ENCODE data around the gene SHROOM2. TPM values are rescaled to one million over a fixed set of nuclear protein-coding genes. Genes with fewer than 3 reads are reported as not detected.

Gene SHROOM2
- total and polyA plus RNA-seq, 7 donors: 0.05 to 0.47 (median 0.12) TPM

- TF ChIP-seq CTCF (IDR thresholded peaks at IDR 0.05): no peak
- H3K4me3 ChIP-seq: no peak overlapping the region
- WGBS, 3 donors: 85 to 95% (median 90%) methylated on average over 7 of the region's 7 CpGs
- H3K27me3 ChIP-seq (ENCODE audit: insufficient read depth in 3 of 3, low read length in 2 of 3): peaks cover 0 to 3% (median 0%) of the 10 kb centered on the region in 3 donors
- H3K9me3 ChIP-seq: peaks cover 7% of the 10 kb centered on the region
- ATAC-seq (no peak), DNase-seq (no peak)
- no peaks in the 10 kb centered on the region for H3K36me3 ChIP-seq (ENCODE audit: insufficient read depth in 1 of 2, low read depth in 1 of 2)
- H3K27ac ChIP-seq: no peak overlapping the region
- H3K4me1 ChIP-seq: no peaks in the 10 kb centered on the region
- intact Hi-C loops (cut with DNase I): no loop called here
Measured at GRCh38 chrX:9794495-9794894, 8.3 kb downstream of the SHROOM2 start.

GRCh38 chrX:9797384-9798360, 11.4 kb downstream of the SHROOM2 start:
- peaks cover 19% of the 10 kb centered on the region for H3K9me3 ChIP-seq
- DNase-seq (no peak), ATAC-seq (no peak)
- 61 to 71% (median 63%) methylated on average over 11 of the region's 11 CpGs for WGBS, 3 donors
- TF ChIP-seq CTCF (IDR thresholded peaks at IDR 0.05): no peak
- H3K27ac ChIP-seq: no peak overlapping the region
- intact Hi-C loops (cut with DNase I): no loop called here
- H3K27me3 ChIP-seq (ENCODE audit: insufficient read depth in 3 of 3, low read length in 2 of 3): peaks cover 0 to 2% (median 0%) of the 10 kb centered on the region in 3 donors
- H3K4me1 ChIP-seq: no peaks in the 10 kb centered on the region
- no peaks in the 10 kb centered on the region for H3K36me3 ChIP-seq (ENCODE audit: insufficient read depth in 1 of 2, low read depth in 1 of 2)
- H3K4me3 ChIP-seq: no peak overlapping the region

GRCh38 chrX:9802737-9803136, 16.5 kb downstream of the SHROOM2 start:
- Histone ChIP-seq H3K36me3 (ENCODE audit: insufficient read depth in 1 of 2, low read depth in 1 of 2) (no peaks in the 10 kb centered on the region), H3K4me1 (no peaks in the 10 kb centered on the region), H3K27me3 (ENCODE audit: insufficient read depth in 3 of 3, low read length in 2 of 3) (peaks cover 0 to 2% (median 0%) of the 10 kb centered on the region in 3 donors), H3K27ac (no peak overlapping the region), H3K4me3 (no peak overlapping the region), H3K9me3 (peaks cover 12% of the 10 kb centered on the region)
- ATAC-seq (no peak), DNase-seq (no peak)
- intact Hi-C loops (cut with DNase I): no loop called here
- 66 to 88% (median 86%) methylated on average over 4 of the region's 4 CpGs for WGBS, 3 donors
- no peak for TF ChIP-seq CTCF (IDR thresholded peaks at IDR 0.05)

- no peak for DNase-seq
- TF ChIP-seq CTCF (IDR thresholded peaks at IDR 0.05): no peak
- Histone ChIP-seq H3K9me3 (peaks cover 12% of the 10 kb centered on the region), H3K36me3 (ENCODE audit: insufficient read depth in 1 of 2, low read depth in 1 of 2) (no peaks in the 10 kb centered on the region), H3K27me3 (ENCODE audit: insufficient read depth in 3 of 3, low read length in 2 of 3) (peaks cover 0 to 2% (median 0%) of the 10 kb centered on the region in 3 donors), H3K27ac (no peak overlapping the region), H3K4me1 (no peaks in the 10 kb centered on the region), H3K4me3 (no peak overlapping the region)
- 76 to 86% (median 86%) methylated on average over 5 of the region's 5 CpGs for WGBS, 3 donors
- intact Hi-C loops (cut with DNase I): no loop called here
- no peak for ATAC-seq
Measured at GRCh38 chrX:9804444-9804843, 18.2 kb downstream of the SHROOM2 start.

All from psoas muscle (tissue), 8 donors.